SU-DHL-6 (cell line): ENCODE measurements around the gene DENND5B.

ENCODE experiments used
- H2AFZ ChIP-seq: fragments of 200-600 bp; sonication (generic); 2 replicates; pipeline ENCODE4 v1.6.1; 2014; ENCODE audit warnings: low read depth, mild to moderate bottlenecking, moderate library complexity, mixed read lengths, antibody characterized with exemption, low read length; ENCODE audit not compliant: severe bottlenecking
- H3F3A ChIP-seq: fragments of 200-600 bp; shearing (Covaris generic); 2 replicates; pipeline ENCODE4 v1.6.0; 2016; ENCODE audit warnings: antibody characterized with exemption, mild to moderate bottlenecking; ENCODE audit not compliant: insufficient read depth
- H3K27ac ChIP-seq: fragments of 200-600 bp; sonication (generic); 2 replicates; pipeline ENCODE4 v1.5.1; 2016; ENCODE audit warnings: low read depth, mild to moderate bottlenecking, low read length, moderate library complexity, mixed read lengths
- H3K27me3 ChIP-seq: fragments of 200-600 bp; sonication (generic), shearing (Covaris generic); 2 replicates; pipeline ENCODE4 v1.6.0; 2014; ENCODE audit warnings: mild to moderate bottlenecking, low read length
- H3K36me3 ChIP-seq: fragments of 200-600 bp; sonication (generic); 2 replicates; pipeline ENCODE4 v1.6.1; 2014; ENCODE audit warnings: mild to moderate bottlenecking, low read length, mixed read lengths
- H3K4me2 ChIP-seq: fragments of 300-600, 200-600 bp; shearing (Covaris generic), sonication (generic); 2 replicates; pipeline ENCODE4 v1.6.0; 2014; ENCODE audit warnings: low read length, low read depth, mild to moderate bottlenecking; ENCODE audit not compliant: poor library complexity, severe bottlenecking
- H3K4me3 ChIP-seq: fragments of 200-600 bp; sonication (generic); 2 replicates; pipeline ENCODE4 v1.5.1; 2014; ENCODE audit warnings: antibody characterized with exemption, low read length, mild to moderate bottlenecking, mixed read lengths; ENCODE audit not compliant: insufficient read depth, poor library complexity, severe bottlenecking
- H3K79me2 ChIP-seq: fragments of 200-600 bp; sonication (generic); 2 replicates; pipeline ENCODE4 v1.6.1; 2014; ENCODE audit warnings: mild to moderate bottlenecking, low read length, moderate library complexity; ENCODE audit not compliant: insufficient read depth
- H3K9ac ChIP-seq: fragments of 200-600 bp; sonication (generic); 2 replicates; pipeline ENCODE4 v1.7.0; 2014; ENCODE audit warnings: mild to moderate bottlenecking, low read length
- H3K9me2 ChIP-seq: fragments of 200-600 bp; sonication (generic); replicated peaks from 2 replicates; pipeline ENCODE4 v1.6.1; 2014; ENCODE audit warnings: low read length; ENCODE audit not compliant: insufficient read depth
- H3K9me3 ChIP-seq: fragments of 200-600 bp; sonication (generic); 2 replicates; pipeline ENCODE4 v1.6.1; 2014; ENCODE audit warnings: low read length, mixed read lengths; ENCODE audit not compliant: insufficient read depth
- H4K20me1 ChIP-seq: fragments of 200-600 bp; sonication (generic); 2 replicates; pipeline ENCODE4 v1.6.1; 2014; ENCODE audit warnings: low read depth, mild to moderate bottlenecking, antibody characterized with exemption, low read length, moderate library complexity, mixed read lengths
- CTCF ChIP-seq: fragments of 200-600 bp; sonication (generic); IDR thresholded peaks from one replicate; pipeline ENCODE4 v1.5.1; 2017; ENCODE audit warnings: antibody characterized with exemption, mild to moderate bottlenecking, low read length, moderate library complexity; ENCODE audit not compliant: insufficient read depth, poor library complexity, severe bottlenecking
- EZH2phosphoT487 ChIP-seq: fragments of 200-600 bp; sonication (generic), shearing (Covaris generic); conservative IDR thresholded peaks from 2 replicates; pipeline ENCODE4 v1.6.1; 2018; ENCODE audit warnings: mild to moderate bottlenecking, antibody characterized with exemption, low read length, moderate library complexity, mixed read lengths

Gene DENND5B

GRCh38 chr12:31388713-31389112 is 202.2 kb downstream of the DENND5B start:
- H3K9ac ChIP-seq: no peak overlapping the region
- no peaks in the 10 kb centered on the region for H4K20me1 ChIP-seq
- no peaks in the 10 kb centered on the region for H3K79me2 ChIP-seq
- no peak overlapping the region for H2AFZ ChIP-seq
- H3K4me3 ChIP-seq: no peak overlapping the region
- H3K9me3 ChIP-seq: no peaks in the 10 kb centered on the region
- H3K36me3 ChIP-seq: no peaks in the 10 kb centered on the region
- no peak for TF ChIP-seq CTCF
- no peak for TF ChIP-seq EZH2phosphoT487
- no peaks in the 10 kb centered on the region for H3F3A ChIP-seq
- no peaks in the 10 kb centered on the region for H3K27me3 ChIP-seq
- H3K9me2 ChIP-seq: no peaks in the 10 kb centered on the region
- H3K27ac ChIP-seq: no peak overlapping the region
- no peak overlapping the region for H3K4me2 ChIP-seq

- Histone ChIP-seq H3K4me3 (no peak overlapping the region), H3K36me3 (no peaks in the 10 kb centered on the region), H3K4me2 (no peak overlapping the region), H4K20me1 (no peaks in the 10 kb centered on the region), H3K27me3 (no peaks in the 10 kb centered on the region), H3F3A (no peaks in the 10 kb centered on the region), H3K9me2 (no peaks in the 10 kb centered on the region), H2AFZ (no peak overlapping the region), H3K79me2 (no peaks in the 10 kb centered on the region), H3K9me3 (no peaks in the 10 kb centered on the region), H3K9ac (no peak overlapping the region), H3K27ac (no peak overlapping the region)
- TF ChIP-seq EZH2phosphoT487: no peak
- TF ChIP-seq CTCF: no peak
These were observed 203.5 kb downstream of the DENND5B start for GRCh38 chr12:31387466-31387865.

- no peak overlapping the region for H3K4me2 ChIP-seq
- no peaks in the 10 kb centered on the region for H3K27me3 ChIP-seq
- H3K36me3 ChIP-seq: no peaks in the 10 kb centered on the region
- no peaks in the 10 kb centered on the region for H4K20me1 ChIP-seq
- H3F3A ChIP-seq: no peaks in the 10 kb centered on the region
- H3K27ac ChIP-seq: no peak overlapping the region
- no peak overlapping the region for H2AFZ ChIP-seq
- H3K4me3 ChIP-seq: no peak overlapping the region
- no peaks in the 10 kb centered on the region for H3K79me2 ChIP-seq
- H3K9me2 ChIP-seq: no peaks in the 10 kb centered on the region
- H3K9me3 ChIP-seq: no peaks in the 10 kb centered on the region
- no peak overlapping the region for H3K9ac ChIP-seq
- TF ChIP-seq EZH2phosphoT487 (no peak), CTCF (no peak)
These were observed 203.9 kb downstream of the DENND5B start for GRCh38 chr12:31387011-31387410.
